Activated CD8-positive, alpha-beta T cell treated with anti-CD3 and anti-CD28 coated beads, Interleukin-2, amount 10 ng/mL, durations not matched to agents 7 days and 5 days (primary cell): ENCODE data around the gene MYBPH. TPM values are rescaled to one million over a fixed set of nuclear protein-coding genes. Genes with fewer than 3 reads are reported as not detected.

ENCODE experiments used
- ATAC-seq: fragments of 150-1000 bp; cut with Tn5 transposase; one replicate; pipeline ENCODE4 v1.10.0; 2021; ENCODE audit warnings: moderate library complexity
- CTCF ChIA-PET: fragments of 350-600 bp; sonication (Branson Sonifier 250); formaldehyde crosslinking; loops from one replicate; lab custom pipeline; 2021; ENCODE audit warnings: antibody characterized with exemption; lab: Charles Lee
- POLR2A ChIA-PET: fragments of 350-600 bp; sonication (Branson Sonifier 250); formaldehyde crosslinking; loops from one replicate; lab custom pipeline; 2021; ENCODE audit warnings: antibody characterized with exemption; lab: Charles Lee
- DNase-seq: peaks from one replicate; pipeline ENCODE4 v3.0.0-alpha.2; 2020
- H3K27ac Mint-ChIP-seq: one replicate; pipeline ENCODE4 v1.8.0; 2021; ENCODE audit warnings: mild to moderate bottlenecking, mixed read lengths
- H3K27me3 Mint-ChIP-seq: one replicate; pipeline ENCODE4 v1.8.0; 2021; ENCODE audit warnings: low read depth, mixed read lengths
- H3K36me3 Mint-ChIP-seq: one replicate; pipeline ENCODE4 v1.8.0; 2021; ENCODE audit warnings: low read depth, mixed read lengths
- H3K4me1 Mint-ChIP-seq: one replicate; pipeline ENCODE4 v1.8.0; 2021; ENCODE audit warnings: low read depth, mixed read lengths
- H3K4me3 Mint-ChIP-seq: one replicate; pipeline ENCODE4 v1.8.0; 2021; ENCODE audit warnings: mild to moderate bottlenecking, mixed read lengths
- H3K9me3 Mint-ChIP-seq: one replicate; pipeline ENCODE4 v1.8.0; 2022; ENCODE audit warnings: mixed read lengths; ENCODE audit not compliant: insufficient read depth
- total RNA-seq, 2 experiments: library from RNA; stranded (reverse); gene quantifications; one replicate each; pipeline ENCODE4 v1.2.3, GENCODE V29; 2021

MYBPH gene
- total RNA-seq, 2 experiments from 2014 or later = not detected

- H3K9me3 Mint-ChIP-seq = no peaks in the 10 kb centered on the region
- CTCF ChIA-PET = no interaction called here
- POLR2A ChIA-PET = no interaction called here
- DNase-seq (no peak), ATAC-seq (no peak)
- H3K4me1 Mint-ChIP-seq = peaks cover 4% of the 10 kb centered on the region
- no peaks in the 10 kb centered on the region for H3K36me3 Mint-ChIP-seq
- no peak overlapping the region for H3K4me3 Mint-ChIP-seq
- H3K27me3 Mint-ChIP-seq = peaks cover 26% of the 10 kb centered on the region
- no peak overlapping the region for H3K27ac Mint-ChIP-seq
Observed at GRCh38 chr1:203185061-203185461, 9.4 kb upstream of the MYBPH start.

DNA sequence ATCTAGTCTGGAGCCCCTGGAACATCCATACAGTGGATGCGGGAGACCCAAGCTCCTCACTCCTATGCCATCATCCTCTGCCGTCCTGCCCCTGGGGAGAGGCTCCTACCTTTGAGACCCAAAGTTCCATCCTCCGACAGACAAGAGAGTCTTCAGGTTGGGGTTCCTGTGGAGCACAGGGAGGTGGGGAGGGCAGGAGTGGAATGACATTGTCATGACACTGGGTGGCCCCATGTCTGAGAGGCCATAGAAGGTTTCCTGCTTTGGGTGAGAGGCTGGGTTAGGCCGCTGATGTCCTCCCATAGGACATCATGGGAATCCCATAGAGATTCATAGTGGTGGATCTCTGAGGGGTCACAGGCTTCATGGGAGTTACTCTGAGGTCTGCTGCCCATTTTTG is 8.8 kb upstream of the MYBPH start:
- no peak overlapping the region for H3K4me3 Mint-ChIP-seq
- no peaks in the 10 kb centered on the region for H3K36me3 Mint-ChIP-seq
- no peak overlapping the region for H3K27ac Mint-ChIP-seq
- H3K27me3 Mint-ChIP-seq = peaks cover 21% of the 10 kb centered on the region
- no peak for DNase-seq
- peaks cover 4% of the 10 kb centered on the region for H3K4me1 Mint-ChIP-seq
- no peak for ATAC-seq
- CTCF ChIA-PET = no interaction called here
- no peaks in the 10 kb centered on the region for H3K9me3 Mint-ChIP-seq
- POLR2A ChIA-PET = no interaction called here

- H3K4me1 Mint-ChIP-seq = peaks cover 4% of the 10 kb centered on the region
- ChIA-PET POLR2A (no interaction called here), CTCF (no interaction called here)
- peaks cover 16% of the 10 kb centered on the region for H3K27me3 Mint-ChIP-seq
- H3K9me3 Mint-ChIP-seq = no peaks in the 10 kb centered on the region
- H3K36me3 Mint-ChIP-seq = no peaks in the 10 kb centered on the region
- H3K4me3 Mint-ChIP-seq = no peak overlapping the region
- DNase-seq (no peak), ATAC-seq (no peak)
- no peak overlapping the region for H3K27ac Mint-ChIP-seq
Observed at GRCh38 chr1:203183828-203184227, 8.2 kb upstream of the MYBPH start.

DNA sequence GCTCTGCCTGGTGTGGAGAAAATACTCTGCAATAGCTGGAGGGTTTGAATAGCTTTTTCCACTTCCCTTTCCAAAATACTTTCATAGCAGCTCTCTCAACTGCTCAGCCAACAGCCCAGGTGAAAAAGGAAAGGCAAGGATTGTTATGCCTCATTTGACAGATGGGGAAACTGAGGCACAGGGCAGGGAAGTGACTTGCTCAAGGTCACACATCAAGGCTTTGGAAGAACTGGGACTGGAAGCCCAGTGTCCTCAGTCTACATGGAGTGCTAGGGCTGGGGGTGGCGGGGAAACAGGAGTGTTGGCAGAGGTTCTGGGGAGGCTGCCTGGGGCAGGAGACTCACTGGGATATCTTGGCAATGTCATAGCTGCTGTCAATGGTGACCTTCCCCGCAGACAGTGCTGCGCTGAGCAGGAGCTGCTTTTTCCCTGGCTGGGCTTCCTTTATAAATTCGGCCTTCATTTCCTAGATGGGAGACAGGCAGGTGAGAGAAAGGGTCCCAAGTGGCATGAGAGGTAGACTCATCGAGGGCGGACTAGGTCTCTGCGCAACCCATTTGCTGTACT is 6.8 kb upstream of the MYBPH start:
- Mint-ChIP-seq H3K9me3 (no peaks in the 10 kb centered on the region), H3K36me3 (no peaks in the 10 kb centered on the region), H3K27me3 (peaks cover 6% of the 10 kb centered on the region), H3K4me1 (peaks cover 4% of the 10 kb centered on the region), H3K27ac (no peak overlapping the region), H3K4me3 (no peak overlapping the region)
- ATAC-seq (no peak), DNase-seq (no peak)
- CTCF ChIA-PET = interaction anchor here (0.9 to 1.9 kb wide), 3 partner anchors 10 to 85 kb away, joined by 3 to 5 read pairs (median 5); no protein-coding TSS in a partner anchor
- POLR2A ChIA-PET = no interaction called here

DNA sequence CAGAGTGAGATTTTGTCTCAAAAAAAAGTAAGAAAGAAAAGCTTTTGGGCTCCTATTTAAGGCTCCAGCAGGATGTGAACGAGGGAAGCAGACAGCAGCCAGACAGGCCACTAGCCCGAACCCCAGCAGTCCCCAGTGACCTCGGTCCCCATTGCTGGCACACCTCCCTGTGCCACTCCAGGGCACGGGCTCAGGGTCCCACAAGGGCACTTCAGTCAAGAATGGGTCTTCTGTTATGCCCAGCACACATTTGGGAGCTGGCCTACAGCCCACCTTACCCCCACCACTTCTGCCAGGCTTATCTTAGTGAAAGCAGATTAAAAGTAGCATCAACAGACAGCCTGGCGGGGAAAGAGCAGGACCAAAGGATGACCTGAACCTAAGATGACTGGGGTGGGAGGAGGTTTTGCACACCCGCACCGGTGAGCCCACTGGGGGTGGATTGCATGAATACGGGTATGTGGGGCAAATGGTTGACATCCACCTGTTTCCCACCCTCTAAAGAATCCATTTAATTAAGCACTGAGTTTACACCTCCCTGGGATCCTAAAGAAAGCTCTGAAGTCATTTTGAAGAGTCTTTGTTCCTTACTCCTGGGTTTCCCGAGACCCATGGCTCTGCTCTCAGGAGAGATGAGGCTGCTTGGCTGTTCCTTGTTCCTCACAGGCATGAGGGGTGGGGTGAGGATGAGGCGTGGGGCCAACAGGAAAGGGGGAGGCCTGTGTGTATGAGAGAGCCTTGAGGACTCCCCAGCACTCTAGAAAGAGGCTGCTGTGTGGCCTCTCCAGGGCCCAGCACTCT is 6.2 kb upstream of the MYBPH start:
- H3K27me3 Mint-ChIP-seq = peaks cover 3% of the 10 kb centered on the region
- no peak overlapping the region for H3K4me3 Mint-ChIP-seq
- H3K4me1 Mint-ChIP-seq = peaks cover 4% of the 10 kb centered on the region
- no peaks in the 10 kb centered on the region for H3K36me3 Mint-ChIP-seq
- POLR2A ChIA-PET = interaction anchor here (0.7 kb wide), 1 partner anchor 46 kb away, joined by 3 read pairs; no protein-coding TSS in a partner anchor
- CTCF ChIA-PET = interaction anchor here (1.1 to 1.9 kb wide), 3 partner anchors 10 to 87 kb away, joined by 4 to 5 read pairs (median 5); no protein-coding TSS in a partner anchor
- ATAC-seq = no peak
- H3K9me3 Mint-ChIP-seq = no peaks in the 10 kb centered on the region
- H3K27ac Mint-ChIP-seq = no peak overlapping the region
- no peak for DNase-seq

- ATAC-seq (no peak), DNase-seq (no peak)
- Mint-ChIP-seq H3K9me3 (no peaks in the 10 kb centered on the region), H3K4me3 (no peak overlapping the region), H3K4me1 (no peaks in the 10 kb centered on the region), H3K27ac (no peak overlapping the region), H3K27me3 (no peaks in the 10 kb centered on the region), H3K36me3 (no peaks in the 10 kb centered on the region)
- POLR2A ChIA-PET = no interaction called here
- CTCF ChIA-PET = interaction anchor here (1.1 to 1.8 kb wide), 2 partner anchors 9 to 88 kb away, joined by 4 to 5 read pairs; no protein-coding TSS in a partner anchor
Observed at GRCh38 chr1:203180611-203181330, 5.1 kb upstream of the MYBPH start.

DNA sequence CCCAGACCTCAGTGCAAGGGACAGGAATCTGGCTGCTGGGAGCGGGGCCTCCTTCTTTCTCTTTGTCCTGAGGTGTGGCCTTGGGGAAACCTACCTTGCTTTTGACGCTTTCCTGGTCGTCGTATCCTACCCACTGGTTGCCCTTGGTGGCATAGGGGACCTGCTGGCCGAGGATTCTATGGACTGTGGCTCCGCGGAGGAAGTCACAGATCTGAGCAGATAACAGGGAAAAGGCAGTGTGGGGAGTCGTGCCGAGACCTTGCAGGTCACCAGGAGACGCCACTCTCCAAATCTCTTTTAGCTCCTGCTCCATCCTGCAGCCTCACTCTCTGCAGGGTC is 4.0 kb upstream of the MYBPH start:
- Mint-ChIP-seq H3K27ac (no peak overlapping the region), H3K36me3 (no peaks in the 10 kb centered on the region), H3K27me3 (no peaks in the 10 kb centered on the region), H3K4me1 (no peaks in the 10 kb centered on the region), H3K4me3 (no peak overlapping the region), H3K9me3 (no peaks in the 10 kb centered on the region)
- ATAC-seq (no peak), DNase-seq (no peak)
- ChIA-PET CTCF (no interaction called here), POLR2A (no interaction called here)

DNA sequence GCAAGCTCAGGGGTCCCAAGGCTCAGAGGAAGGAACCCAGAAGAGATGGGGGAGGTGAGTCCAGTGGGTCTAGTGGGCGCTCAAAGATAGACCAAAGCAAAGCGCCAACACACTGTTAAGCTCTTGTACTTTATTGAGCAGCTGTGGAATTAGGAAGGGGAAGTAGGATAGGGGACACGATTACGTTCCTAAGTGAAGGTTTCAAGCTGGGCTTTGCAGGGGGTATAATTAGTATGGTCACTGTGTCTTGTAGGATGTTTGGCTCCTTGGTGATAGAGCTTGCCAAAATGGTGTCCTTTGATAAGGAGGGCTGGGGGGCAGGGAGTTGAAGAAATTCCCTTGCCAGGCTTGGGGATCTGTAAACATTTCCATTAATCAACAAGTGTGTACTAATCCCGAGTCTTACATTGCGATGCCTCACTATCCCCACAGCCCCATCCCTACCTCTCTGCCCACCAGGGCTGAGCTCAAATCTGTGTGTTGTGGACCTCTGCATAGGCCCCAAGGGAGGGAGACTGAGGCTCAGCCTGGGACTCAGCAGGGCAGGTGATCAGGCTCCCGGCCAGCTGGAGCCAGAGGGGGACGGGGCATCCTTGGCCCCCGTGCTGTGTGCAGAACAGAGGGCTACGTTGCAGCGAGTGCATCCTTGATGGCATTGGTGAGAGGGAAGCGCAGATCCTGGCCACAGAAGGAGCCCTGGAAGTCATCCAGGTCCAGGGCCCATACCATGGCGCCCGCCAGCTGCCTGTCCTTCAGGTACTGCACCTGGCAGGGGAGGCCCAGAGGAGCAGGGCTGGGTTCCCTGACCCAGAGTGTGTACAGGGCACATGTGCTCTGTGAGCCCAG is 3.4 kb upstream of the MYBPH start:
- Mint-ChIP-seq H3K27ac (no peak overlapping the region), H3K4me1 (no peaks in the 10 kb centered on the region), H3K27me3 (no peaks in the 10 kb centered on the region), H3K36me3 (no peaks in the 10 kb centered on the region), H3K4me3 (no peak overlapping the region), H3K9me3 (no peaks in the 10 kb centered on the region)
- DNase-seq = no peak
- ATAC-seq = no peak
- POLR2A ChIA-PET = no interaction called here
- CTCF ChIA-PET = interaction anchor here (0.5 to 0.9 kb wide), 2 partner anchors 8 to 61 kb away, joined by 3 read pairs; no protein-coding TSS in a partner anchor

- H3K27ac Mint-ChIP-seq = no peak overlapping the region
- ATAC-seq = no peak
- CTCF ChIA-PET = interaction anchor here (0.9 kb wide), 1 partner anchor 60 kb away, joined by 3 read pairs; no protein-coding TSS in a partner anchor
Observed at GRCh38 chr1:203178083-203178482, 2.5 kb upstream of the MYBPH start.

DNA sequence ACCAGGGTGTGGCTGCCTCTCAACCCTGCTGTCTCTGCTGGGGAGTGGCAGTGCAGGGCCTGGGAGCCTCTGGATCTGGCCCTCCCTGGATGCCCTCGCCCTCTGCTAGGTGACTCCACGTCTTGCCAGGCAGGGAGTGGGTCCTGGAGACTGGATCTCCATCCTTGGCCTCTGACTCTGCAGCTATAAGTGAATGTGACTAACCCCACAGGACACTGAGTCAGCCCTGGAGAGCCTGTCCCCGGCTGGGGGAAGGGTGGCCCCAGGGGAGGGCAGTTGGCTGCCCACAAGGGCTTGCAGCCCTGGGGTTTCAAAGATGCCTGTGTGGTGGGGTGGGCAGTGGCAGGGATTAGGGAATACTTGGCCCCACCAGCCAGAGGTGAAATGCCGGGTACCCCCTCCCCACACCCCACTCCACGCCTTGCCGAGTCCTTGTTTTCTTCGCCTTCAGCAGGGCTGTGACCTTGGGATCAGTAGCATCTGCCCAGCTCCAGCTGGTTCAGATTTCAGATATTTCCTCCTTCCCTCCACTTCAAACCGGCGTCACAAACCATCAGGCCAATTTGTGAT is 1.9 kb upstream of the MYBPH start:
- DNase-seq = no peak
- Mint-ChIP-seq H3K9me3 (no peaks in the 10 kb centered on the region), H3K4me1 (no peaks in the 10 kb centered on the region), H3K27ac (no peak overlapping the region), H3K4me3 (no peak overlapping the region), H3K36me3 (no peaks in the 10 kb centered on the region), H3K27me3 (no peaks in the 10 kb centered on the region)
- POLR2A ChIA-PET = no interaction called here
- ATAC-seq = no peak
- CTCF ChIA-PET = no interaction called here

More at GRCh38 chr1:203178083-203178482, 2.5 kb upstream of the MYBPH start:
- H3K4me3 Mint-ChIP-seq = no peak overlapping the region
- DNase-seq = no peak
- H3K9me3 Mint-ChIP-seq = no peaks in the 10 kb centered on the region
- POLR2A ChIA-PET = no interaction called here
- no peaks in the 10 kb centered on the region for H3K4me1 Mint-ChIP-seq
- H3K27me3 Mint-ChIP-seq = no peaks in the 10 kb centered on the region
- H3K36me3 Mint-ChIP-seq = no peaks in the 10 kb centered on the region

GRCh38 chr1:203177036-203177405 is 1.4 kb upstream of the MYBPH start:
- H3K9me3 Mint-ChIP-seq = no peaks in the 10 kb centered on the region
- no peak overlapping the region for H3K4me3 Mint-ChIP-seq
- H3K27ac Mint-ChIP-seq = no peak overlapping the region
- ATAC-seq = no peak
- CTCF ChIA-PET = no interaction called here
- POLR2A ChIA-PET = no interaction called here
- DNase-seq = no peak
- H3K27me3 Mint-ChIP-seq = no peaks in the 10 kb centered on the region
- H3K36me3 Mint-ChIP-seq = no peaks in the 10 kb centered on the region
- H3K4me1 Mint-ChIP-seq = no peaks in the 10 kb centered on the region
